ENCODE data around the gene BTNL9.

- TF ChIP-seq CTCF (IDR thresholded peaks at IDR 0.05) (no peak), POLR2A (IDR thresholded peaks at IDR 0.05; ENCODE audit: low read depth) (no peak), POLR2AphosphoS5 (IDR thresholded peaks at IDR 0.05) (no peak), EP300 (IDR thresholded peaks at IDR 0.05) (no peak)
Observed at GRCh38 chr5:181058786-181059296, 18.8 kb downstream of the BTNL9 start.
